GM13976 (cell line): ENCODE measurements around the gene IL13RA2.

ENCODE experiments used
- DNase-seq: peaks from one replicate; pipeline ENCODE4 v3.0.0; 2012; ENCODE audit warnings: low spot score
- in situ Hi-C: fragments of 300-500 bp; cut with MboI; formaldehyde crosslinking; loops from one replicate; pipeline ENCODE4 v1.12.0; 2022; ENCODE audit warnings: low sequenced_read_pairs, mixed read lengths, inconsistent platforms; ENCODE audit not compliant: unreplicated experiment
- TF ChIP-seq, protein P1 (sequence below): IDR thresholded peaks from 2 replicates; pipeline ENCODE4 v1.5.1; 2012; ENCODE audit warnings: borderline replicate concordance, mild to moderate bottlenecking; ENCODE audit not compliant: insufficient read depth; ENCODE audit errors: extremely low read depth, missing control alignments, control extremely low read depth

The IL13RA2 gene

DNA sequence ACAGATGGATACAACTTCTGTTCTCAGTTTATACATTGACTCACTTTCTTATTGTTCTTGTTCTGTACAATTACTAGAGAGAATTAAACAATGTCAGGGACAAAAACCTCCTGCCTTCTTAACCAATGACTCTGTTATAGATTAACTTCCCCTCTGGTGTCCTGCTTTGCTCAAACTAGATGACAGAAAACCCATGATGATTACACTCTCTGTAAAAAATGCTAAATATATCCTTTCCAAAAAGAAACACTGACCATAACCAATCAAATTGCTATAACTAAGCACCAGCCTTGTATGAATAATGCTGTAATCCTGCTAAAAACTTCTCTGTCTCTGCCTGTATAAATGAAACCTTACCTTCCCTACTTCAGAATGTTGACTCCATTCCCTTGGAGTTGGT is 29.8 kb upstream of the IL13RA2 start:
- DNase-seq: no peak
- in situ Hi-C loops: no loop called here
- TF ChIP-seq, protein P1, sequence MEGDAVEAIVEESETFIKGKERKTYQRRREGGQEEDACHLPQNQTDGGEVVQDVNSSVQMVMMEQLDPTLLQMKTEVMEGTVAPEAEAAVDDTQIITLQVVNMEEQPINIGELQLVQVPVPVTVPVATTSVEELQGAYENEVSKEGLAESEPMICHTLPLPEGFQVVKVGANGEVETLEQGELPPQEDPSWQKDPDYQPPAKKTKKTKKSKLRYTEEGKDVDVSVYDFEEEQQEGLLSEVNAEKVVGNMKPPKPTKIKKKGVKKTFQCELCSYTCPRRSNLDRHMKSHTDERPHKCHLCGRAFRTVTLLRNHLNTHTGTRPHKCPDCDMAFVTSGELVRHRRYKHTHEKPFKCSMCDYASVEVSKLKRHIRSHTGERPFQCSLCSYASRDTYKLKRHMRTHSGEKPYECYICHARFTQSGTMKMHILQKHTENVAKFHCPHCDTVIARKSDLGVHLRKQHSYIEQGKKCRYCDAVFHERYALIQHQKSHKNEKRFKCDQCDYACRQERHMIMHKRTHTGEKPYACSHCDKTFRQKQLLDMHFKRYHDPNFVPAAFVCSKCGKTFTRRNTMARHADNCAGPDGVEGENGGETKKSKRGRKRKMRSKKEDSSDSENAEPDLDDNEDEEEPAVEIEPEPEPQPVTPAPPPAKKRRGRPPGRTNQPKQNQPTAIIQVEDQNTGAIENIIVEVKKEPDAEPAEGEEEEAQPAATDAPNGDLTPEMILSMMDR: no peak

DNA sequence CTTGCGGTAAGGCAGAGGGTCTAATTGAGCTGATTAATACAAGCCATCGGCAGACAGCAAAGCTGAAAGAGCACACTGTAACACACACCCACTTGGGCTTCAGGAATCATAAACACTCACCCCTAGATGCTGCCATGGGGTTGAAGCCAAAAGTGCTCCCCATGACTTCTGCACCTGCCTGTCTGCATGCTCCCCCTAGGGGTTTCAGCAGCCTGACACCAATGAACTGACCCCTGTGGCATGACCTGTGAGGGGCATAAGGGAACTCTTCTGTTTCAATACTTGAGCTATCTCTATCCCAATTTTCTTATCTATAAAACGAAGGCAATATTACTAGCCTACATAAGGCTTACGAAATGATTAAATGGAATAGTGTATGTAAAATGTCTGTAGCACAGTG is 23.0 kb upstream of the IL13RA2 start:
- in situ Hi-C loops: no loop called here
- no peak for DNase-seq

DNA sequence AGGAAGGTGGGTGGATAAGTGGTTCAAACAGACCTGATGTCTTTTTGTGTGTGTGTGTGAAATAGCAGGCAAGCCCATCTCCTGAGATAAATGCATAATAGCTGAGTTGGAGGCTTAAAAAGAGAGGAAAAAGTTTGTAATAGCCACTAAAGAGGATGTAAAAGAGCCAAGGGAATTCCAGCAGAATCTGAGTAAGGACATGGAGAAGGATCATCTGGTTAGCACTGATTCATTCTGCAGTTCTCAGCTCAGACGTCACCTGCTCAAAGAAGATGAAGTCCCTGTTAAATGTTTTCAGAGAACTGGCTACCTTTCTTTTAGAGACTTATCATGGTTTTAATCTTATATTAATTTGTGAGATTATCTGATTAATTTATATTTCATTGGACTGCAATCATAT is 21.0 kb upstream of the IL13RA2 start:
- no peak for DNase-seq
- TF ChIP-seq, protein P1: no peak
- in situ Hi-C loops: no loop called here

More for the DNA sequence above, 23.0 kb upstream of the IL13RA2 start:
- TF ChIP-seq, protein P1: no peak

DNA sequence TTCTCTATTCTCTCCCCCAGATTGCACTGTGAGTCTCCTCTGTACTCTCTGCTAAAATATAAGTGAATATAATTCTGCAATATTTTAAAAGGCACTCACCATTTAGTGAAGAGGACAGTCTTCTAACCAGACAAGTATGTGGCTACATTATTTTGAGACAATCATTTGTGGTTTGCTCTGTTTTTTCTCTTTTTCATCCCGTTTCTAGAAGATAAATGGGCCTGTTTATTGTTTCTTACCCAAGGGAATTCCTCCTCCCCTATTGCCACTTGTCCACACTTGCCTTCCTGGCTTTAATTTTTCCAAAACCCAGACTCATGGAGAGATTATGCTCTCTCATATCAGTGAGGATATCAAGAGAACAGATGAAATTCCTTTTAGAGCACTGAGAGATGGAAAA is 18.6 kb upstream of the IL13RA2 start:
- TF ChIP-seq, protein P1: no peak
- in situ Hi-C loops: no loop called here

DNA sequence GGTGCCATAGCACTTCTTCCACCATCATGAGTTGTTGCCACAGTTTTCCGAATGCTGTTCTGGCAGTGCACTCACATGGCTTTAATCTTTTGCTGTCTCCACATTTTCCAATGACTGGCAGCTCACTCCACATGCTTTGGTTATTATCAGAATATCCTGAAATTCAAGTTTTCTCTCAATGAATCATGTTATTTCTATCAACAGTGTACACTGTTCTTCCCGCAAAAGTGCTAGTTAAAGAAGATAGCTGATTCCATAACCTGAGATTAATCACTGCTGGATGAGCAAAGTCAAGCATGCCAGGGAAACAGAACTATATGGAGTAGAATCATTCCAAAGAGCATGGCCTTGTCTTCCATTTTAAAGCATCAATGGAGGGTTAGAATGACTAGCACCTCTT is 14.6 kb upstream of the IL13RA2 start:
- DNase-seq: no peak

More for the DNA sequence above, 18.6 kb upstream of the IL13RA2 start:
- DNase-seq: no peak

DNA sequence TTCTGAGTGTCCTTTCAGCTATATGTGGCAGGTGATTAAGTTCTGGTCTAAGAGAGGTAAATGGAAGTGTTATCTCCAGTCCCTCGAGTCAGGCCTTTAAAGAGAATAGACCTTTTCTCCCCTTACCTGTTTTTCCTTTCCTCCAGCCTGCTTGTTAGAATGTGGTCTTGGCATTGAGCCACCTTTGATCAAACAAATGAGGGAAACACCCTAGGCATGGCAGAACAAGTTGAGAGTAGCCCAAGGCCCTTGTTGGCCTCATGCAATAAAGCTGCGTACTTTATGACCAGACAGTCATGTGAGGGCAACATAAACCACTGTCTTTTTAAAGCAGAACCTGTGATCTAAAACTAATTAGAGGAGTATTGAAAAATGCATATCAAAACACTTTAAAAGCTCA is 13.2 kb upstream of the IL13RA2 start:
- TF ChIP-seq, protein P1: no peak
- in situ Hi-C loops: no loop called here
- no peak for DNase-seq

More for the DNA sequence above, 14.6 kb upstream of the IL13RA2 start:
- in situ Hi-C loops: no loop called here
- TF ChIP-seq, protein P1: no peak
